OCI-LY7 (cell line): Measurements from ENCODE around the gene RPL13.

Experiments used
- CTCF ChIP-seq: fragments of 200-600 bp; sonication (generic); conservative IDR thresholded peaks from 2 replicates; pipeline ENCODE4 v1.5.1; 2014; ENCODE audit warnings: mild to moderate bottlenecking, antibody characterized with exemption, low read length, moderate library complexity, mixed read lengths
- EZH2phosphoT487 ChIP-seq: fragments of 200-600 bp; sonication (generic); IDR thresholded peaks from 2 replicates; pipeline ENCODE4 v1.6.1; 2018; ENCODE audit warnings: low read depth, borderline replicate concordance, mild to moderate bottlenecking, mixed run types, antibody characterized with exemption, low read length, moderate library complexity, mixed read lengths

GRCh38 chr16:89565256-89565505, 4.7 kb downstream of the RPL13 start:
- TF ChIP-seq CTCF (no peak), EZH2phosphoT487 (no peak)
